HG02571 (cell line): ENCODE data around the gene TGFA.

Experiments
- ATAC-seq: cut with Tn5 transposase; IDR thresholded peaks from one replicate; pipeline ENCODE4 v1.9.1; 2021; ENCODE audit warnings: mild to moderate bottlenecking, moderate library complexity; ENCODE audit not compliant: unreplicated experiment

TGFA gene

GRCh38 chr2:70499253-70499652 lies 54.4 kb downstream of the TGFA start:
- no peak for ATAC-seq

- ATAC-seq: no peak
Measured at GRCh38 chr2:70498528-70498927, 55.1 kb downstream of the TGFA start.

- ATAC-seq: no peak
Measured at GRCh38 chr2:70498054-70498453, 55.6 kb downstream of the TGFA start.

- ATAC-seq: no peak
Measured at GRCh38 chr2:70496819-70497218, 56.8 kb downstream of the TGFA start.

GRCh38 chr2:70494293-70494886 lies 59.2 kb downstream of the TGFA start:
- ATAC-seq: no peak

GRCh38 chr2:70490381-70490780 lies 63.2 kb downstream of the TGFA start:
- no peak for ATAC-seq

- no peak for ATAC-seq
Measured at GRCh38 chr2:70489165-70489564, 64.5 kb downstream of the TGFA start.

- ATAC-seq: no peak
Measured at GRCh38 chr2:70484086-70484485, 69.5 kb downstream of the TGFA start.

GRCh38 chr2:70482401-70482800 lies 71.2 kb downstream of the TGFA start:
- no peak for ATAC-seq

GRCh38 chr2:70480468-70480867 lies 73.2 kb downstream of the TGFA start:
- ATAC-seq: peak; percentile 69

- no peak for ATAC-seq
Measured at GRCh38 chr2:70479816-70480215, 73.8 kb downstream of the TGFA start.

- ATAC-seq: no peak
Measured at GRCh38 chr2:70477441-70477844, 76.2 kb downstream of the TGFA start.

GRCh38 chr2:70475266-70475665 lies 78.4 kb downstream of the TGFA start:
- ATAC-seq: no peak

- ATAC-seq: no peak
Measured at GRCh38 chr2:70474256-70474848, 79.3 kb downstream of the TGFA start.

GRCh38 chr2:70473101-70473722 lies 80.4 kb downstream of the TGFA start:
- ATAC-seq: no peak

- no peak for ATAC-seq
Measured at GRCh38 chr2:70472221-70472890, 81.3 kb downstream of the TGFA start.

- ATAC-seq: no peak
Measured at GRCh38 chr2:70471129-70471528, 82.5 kb downstream of the TGFA start.

- ATAC-seq: no peak
Measured at GRCh38 chr2:70469961-70470360, 83.7 kb downstream of the TGFA start.

- no peak for ATAC-seq
Measured at GRCh38 chr2:70469435-70469834, 84.2 kb downstream of the TGFA start.

- ATAC-seq: no peak
Measured at GRCh38 chr2:70468878-70469277, 84.7 kb downstream of the TGFA start.

GRCh38 chr2:70467831-70468779 lies 85.5 kb downstream of the TGFA start:
- ATAC-seq: no peak
